GM10248 (cell line): Measurements from ENCODE around the gene GBP5.
"Not testable (repeated sequence)": the region's sequence is repeated elsewhere in the genome, so short reads cannot be mapped to it uniquely, and the experiment has no call there.

Experiments used
- CTCF ChIA-PET: fragments of 300-600 bp; sonication (Branson Sonifier 250); formaldehyde crosslinking; extraction: SDS; loops from one replicate; lab custom pipeline; 2021; ENCODE audit warnings: antibody characterized with exemption; lab: Yijun Ruan, JAX
- POLR2A ChIA-PET: fragments of 350-650 bp; sonication (Branson Sonifier 250); formaldehyde crosslinking; extraction: SDS; loops from one replicate; lab custom pipeline; 2020; ENCODE audit warnings: antibody characterized with exemption; lab: Yijun Ruan, JAX
- DNase-seq: peaks from one replicate; pipeline ENCODE4 v3.0.0; 2012; ENCODE audit errors: extremely low spot score
- TF ChIP-seq, protein P1 (sequence below): IDR thresholded peaks from 2 replicates; pipeline ENCODE4 v1.5.1; 2012; ENCODE audit warnings: mild to moderate bottlenecking, low read depth; ENCODE audit errors: extremely low read depth, missing control alignments, control extremely low read depth

The GBP5 gene

DNA sequence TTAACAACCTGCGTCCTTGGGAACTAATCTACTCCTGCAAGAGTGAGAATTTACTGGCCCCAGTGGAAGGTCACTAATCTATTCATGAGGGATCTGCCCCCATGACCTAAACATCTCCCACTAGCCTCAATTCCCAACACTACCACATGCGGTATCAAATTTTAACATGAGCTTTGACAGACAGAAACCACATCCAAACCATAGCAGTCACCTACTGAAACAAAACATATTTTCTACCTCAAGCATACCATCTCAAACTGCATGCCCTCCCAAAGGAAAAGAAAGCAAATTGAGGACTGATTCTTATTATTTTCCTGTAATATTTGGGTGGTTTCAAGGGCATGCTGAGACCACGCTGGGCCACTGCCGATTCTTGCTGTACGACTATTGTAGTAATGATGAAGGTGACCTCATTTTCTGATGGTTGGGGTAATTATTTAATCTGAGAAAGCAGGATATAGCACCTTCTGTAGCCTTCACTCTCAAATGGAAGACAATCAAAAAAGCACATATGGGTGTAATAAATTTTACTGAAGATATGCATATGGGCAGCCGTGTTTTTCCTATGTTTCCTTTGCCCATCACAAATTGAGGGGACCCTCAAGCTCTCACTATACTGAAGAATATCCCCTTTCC, 13.2 kb upstream of the GBP5 start:
- POLR2A ChIA-PET, result no interaction called here
- CTCF ChIA-PET, result interaction anchor here (1.1 to 2.3 kb wide), 2 partner anchors 13 to 14 kb away, joined by 3 to 6 read pairs; partner anchors contain the start of gene GBP5
- DNase-seq, result no peak
- TF ChIP-seq, protein P1, sequence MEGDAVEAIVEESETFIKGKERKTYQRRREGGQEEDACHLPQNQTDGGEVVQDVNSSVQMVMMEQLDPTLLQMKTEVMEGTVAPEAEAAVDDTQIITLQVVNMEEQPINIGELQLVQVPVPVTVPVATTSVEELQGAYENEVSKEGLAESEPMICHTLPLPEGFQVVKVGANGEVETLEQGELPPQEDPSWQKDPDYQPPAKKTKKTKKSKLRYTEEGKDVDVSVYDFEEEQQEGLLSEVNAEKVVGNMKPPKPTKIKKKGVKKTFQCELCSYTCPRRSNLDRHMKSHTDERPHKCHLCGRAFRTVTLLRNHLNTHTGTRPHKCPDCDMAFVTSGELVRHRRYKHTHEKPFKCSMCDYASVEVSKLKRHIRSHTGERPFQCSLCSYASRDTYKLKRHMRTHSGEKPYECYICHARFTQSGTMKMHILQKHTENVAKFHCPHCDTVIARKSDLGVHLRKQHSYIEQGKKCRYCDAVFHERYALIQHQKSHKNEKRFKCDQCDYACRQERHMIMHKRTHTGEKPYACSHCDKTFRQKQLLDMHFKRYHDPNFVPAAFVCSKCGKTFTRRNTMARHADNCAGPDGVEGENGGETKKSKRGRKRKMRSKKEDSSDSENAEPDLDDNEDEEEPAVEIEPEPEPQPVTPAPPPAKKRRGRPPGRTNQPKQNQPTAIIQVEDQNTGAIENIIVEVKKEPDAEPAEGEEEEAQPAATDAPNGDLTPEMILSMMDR, result no peak

DNA sequence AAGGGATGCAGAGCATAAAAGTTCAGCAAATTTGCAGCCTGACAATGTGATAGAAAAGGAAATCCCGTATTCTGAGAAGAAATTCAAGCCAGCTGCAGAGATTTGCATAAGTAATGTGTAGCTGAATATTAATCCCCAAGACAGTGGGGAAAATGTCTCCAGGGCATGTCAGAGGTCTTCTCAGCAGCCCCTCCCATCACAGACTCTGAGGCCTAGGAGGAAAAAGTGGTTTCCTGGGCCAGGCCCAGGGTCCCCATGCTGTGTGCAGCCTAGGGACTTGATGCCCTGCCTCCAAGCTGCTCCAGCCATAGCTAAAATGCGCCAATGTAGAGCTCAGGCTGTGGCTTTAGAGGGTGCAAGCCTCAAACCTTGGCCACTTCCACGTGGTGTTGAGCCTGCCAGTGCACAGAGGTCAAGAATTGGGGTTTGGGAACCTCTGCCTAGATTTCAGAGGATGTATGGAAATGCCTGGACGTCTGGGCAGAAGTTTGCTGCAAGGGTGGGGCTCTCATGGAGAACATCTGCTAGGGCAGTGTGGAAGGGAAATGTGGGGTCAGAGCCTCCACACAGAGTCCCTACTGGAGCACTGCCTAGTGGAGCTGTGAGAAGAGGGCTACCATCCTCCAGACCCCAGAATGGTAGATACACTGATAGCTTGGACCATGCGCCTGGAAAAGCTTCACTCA, 11.6 kb upstream of the GBP5 start:
- CTCF ChIA-PET, result interaction anchor here (1.3 kb wide), 1 partner anchor 74 kb away, joined by 3 read pairs; no protein-coding TSS in a partner anchor
- DNase-seq, POLR2A ChIA-PET: not testable (repeated sequence)

DNA sequence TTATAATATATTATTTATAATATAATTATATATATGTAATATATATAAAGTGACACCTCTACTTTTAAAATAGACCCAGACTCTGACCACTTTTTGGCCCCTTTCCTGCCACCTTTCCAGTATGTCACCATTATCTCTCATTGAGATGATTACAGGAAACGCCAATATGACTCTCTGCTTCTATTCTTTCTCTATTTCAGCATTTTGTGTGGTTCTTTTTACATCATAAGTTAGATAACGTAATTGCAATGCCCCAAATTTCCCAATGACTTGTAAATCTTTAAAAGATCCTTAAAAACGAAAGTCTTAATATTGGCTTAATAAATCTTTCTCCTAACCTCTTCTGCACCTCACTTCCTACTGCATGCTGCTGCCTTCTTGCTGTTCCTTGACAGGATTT, 8.1 kb upstream of the GBP5 start:
- no peak for DNase-seq
- CTCF ChIA-PET, result no interaction called here
- POLR2A ChIA-PET, result no interaction called here
- TF ChIP-seq, protein P1, result no peak

DNA sequence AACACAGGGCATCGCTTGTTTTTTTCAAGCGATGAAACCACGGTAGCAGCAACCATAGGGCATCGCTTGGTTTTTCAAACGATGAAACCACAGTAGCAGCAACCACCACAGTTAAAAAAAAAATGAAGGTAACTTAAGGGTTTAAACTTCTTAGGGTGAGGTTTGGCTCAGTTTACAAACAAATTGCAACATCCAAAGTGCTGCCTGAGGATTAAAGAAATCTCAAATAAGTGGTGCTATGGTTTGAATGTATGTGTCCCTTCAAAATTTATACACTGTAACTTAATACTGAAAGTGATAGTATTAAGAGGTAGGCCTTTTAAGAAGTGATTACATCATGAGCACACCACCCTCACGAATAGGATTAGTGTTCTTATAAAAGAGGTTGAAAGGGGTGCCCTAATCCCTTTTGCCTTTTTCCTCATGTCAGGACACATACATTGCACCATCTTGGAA, 6.4 kb upstream of the GBP5 start:
- ChIA-PET POLR2A (no interaction called here), CTCF (no interaction called here)
- TF ChIP-seq, protein P1, result no peak
- DNase-seq, result no peak

DNA sequence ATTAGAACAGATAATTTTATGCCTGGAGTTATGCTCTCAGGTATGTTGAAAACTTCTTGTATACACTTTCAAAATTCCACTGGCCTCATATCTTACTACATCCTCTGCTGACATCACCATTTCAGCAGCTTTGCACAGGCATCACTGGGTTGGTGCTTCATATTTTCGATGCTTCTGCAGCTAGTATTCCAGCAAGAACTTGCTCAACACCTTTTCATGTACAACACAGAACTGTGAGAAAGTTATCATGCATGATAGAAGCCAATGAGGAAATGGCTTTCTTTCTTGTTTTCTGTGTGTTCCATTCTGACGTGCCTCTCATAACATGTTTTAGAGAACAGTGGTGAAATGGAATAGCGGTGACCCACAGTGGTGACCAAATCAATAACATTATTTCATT, 5.1 kb upstream of the GBP5 start:
- DNase-seq, result no peak
- ChIA-PET POLR2A (no interaction called here), CTCF (interaction anchor here (1.0 kb wide), 1 partner anchor 215 kb away, joined by 3 read pairs; no protein-coding TSS in a partner anchor)
- TF ChIP-seq, protein P1, result no peak

DNA sequence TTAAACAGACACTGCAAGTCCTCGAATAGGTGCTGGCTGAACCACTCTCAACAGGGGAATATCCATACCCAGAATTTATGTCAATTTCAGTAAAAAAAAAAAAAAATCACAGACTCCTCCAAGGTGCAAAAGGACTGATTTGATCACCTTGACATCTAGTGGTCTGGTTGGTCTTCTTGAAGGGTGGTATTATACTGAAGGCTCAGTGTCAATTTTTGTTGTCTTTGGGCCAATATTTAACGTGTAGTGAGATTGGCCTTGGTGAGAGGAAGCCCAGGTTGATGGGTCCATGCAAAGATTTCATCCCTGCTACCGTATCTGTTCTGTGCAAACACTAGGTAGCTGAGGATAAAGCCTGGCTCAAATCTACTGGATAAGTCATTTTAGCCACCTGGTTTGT, 4.0 kb upstream of the GBP5 start:
- POLR2A ChIA-PET, result no interaction called here
- CTCF ChIA-PET, result interaction anchor here (0.7 to 1.4 kb wide), 5 partner anchors 17 to 292 kb away, joined by 3 to 6 read pairs (median 3); no protein-coding TSS in a partner anchor
- TF ChIP-seq, protein P1, result peak; percentile 9
- DNase-seq, result no peak

DNA sequence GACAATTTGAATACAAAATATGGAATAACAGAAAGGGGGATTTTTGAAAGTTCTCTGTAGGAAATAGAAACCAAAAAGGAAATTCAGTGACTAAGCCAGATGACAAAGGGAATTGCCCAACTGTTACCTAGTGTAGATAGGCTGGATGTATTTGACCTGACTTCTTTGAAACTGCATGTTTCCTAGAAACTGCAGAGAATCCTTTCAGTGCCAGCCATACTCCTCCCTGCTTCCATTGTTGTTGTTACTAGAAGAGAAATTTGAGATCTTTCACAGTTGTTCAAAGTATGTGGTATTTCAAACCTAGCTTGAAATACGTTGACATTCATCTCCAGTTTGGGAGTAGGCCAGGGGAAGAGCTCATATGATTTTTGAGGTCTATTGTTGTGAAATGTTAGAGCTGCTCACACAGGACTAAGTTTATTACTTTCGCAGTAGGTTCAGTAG, 1.8 kb upstream of the GBP5 start:
- CTCF ChIA-PET, result interaction anchor here (3.4 kb wide), 1 partner anchor 15 kb away, joined by 10 read pairs; no protein-coding TSS in a partner anchor
- DNase-seq, result no peak
- POLR2A ChIA-PET, result no interaction called here
- TF ChIP-seq, protein P1, result no peak
